NCI-H2029 treated with DMSO at 0.1 percent for 48 hours (cell line): ENCODE measurements around the gene AMY1A.
"Not testable (repeated sequence)": the region's sequence is repeated elsewhere in the genome, so short reads cannot be mapped to it uniquely, and the experiment has no call there.

Experiments
- DNase-seq: peaks from one replicate; lab custom pipeline; 2025; lab: John Stamatoyannopoulos, UW

The AMY1A gene

DNA sequence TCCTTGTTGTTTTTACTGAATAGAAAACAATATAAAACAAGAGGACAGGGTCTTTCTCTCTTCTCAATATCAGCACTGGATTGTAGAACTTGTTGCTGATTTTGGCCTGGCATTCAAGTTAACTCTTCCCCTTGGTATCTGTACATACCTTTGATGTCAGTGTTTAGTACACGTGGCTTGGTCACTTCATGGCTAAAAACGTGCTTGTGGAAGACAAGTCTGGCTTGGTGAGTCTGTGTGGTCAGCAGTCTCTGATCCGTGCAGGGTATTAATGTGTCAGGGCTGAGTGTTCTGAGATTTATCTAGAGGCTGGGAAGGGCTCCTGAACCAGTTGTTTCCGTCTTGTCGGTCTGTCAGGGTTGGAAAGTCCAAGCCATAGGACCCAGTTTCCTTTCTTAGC, at the start of gene AMY1A:
Gene AMY1A, plus strand, starts transcription at position 301 of the 400 bp plus-strand sequence. CDS start 571 bp downstream, outside the sequence.
- DNase-seq: not testable (repeated sequence)

DNA sequence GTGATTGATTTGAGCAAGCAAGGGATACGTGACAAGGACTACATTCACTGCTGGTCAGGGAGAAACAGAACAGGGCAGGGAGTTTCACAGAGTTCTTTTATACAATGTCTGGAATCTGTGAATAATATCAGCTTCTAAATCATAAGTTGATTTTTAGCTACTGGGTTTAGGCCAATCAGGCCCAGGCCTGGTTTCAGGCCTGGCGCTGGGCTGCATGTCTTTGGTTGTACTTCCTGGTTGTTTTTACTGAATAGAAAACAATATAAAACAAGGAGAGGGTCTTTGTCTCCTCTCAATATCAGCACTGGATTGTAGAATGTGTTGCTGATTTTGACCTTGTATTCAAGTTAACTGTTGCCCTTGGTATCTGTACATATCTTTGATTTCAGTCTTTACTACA, 39.2 kb upstream of the AMY1A start:
- DNase-seq: no peak

DNA sequence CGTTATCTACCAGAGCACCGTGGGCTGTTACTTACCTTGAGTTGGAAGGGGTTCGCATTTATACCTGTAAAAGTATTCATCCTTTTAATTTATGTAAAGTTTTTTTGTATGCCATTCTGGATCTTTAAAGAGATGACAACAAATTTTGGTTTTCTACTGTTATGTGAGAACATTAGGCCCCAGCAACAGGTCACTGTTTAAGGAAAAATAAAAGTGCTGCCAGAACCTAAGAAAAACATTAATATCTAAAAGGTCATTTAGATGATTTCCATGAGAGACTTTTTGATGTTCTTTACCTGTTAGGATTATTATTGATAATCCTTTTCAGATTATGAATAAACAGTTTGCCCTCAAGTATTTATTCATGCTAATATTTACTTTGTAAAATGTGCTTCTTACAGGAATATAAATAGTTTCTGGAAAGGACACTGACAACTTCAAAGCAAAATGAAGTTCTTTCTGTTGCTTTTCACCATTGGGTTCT, 38.5 kb upstream of the AMY1A start, which contains the start of gene AMY2A:
Gene AMY2A, plus strand, starts transcription at position 434 of the 484 bp plus-strand sequence. Its CDS starts 14 bp downstream, at position 448.
- DNase-seq: not testable (repeated sequence)

DNA sequence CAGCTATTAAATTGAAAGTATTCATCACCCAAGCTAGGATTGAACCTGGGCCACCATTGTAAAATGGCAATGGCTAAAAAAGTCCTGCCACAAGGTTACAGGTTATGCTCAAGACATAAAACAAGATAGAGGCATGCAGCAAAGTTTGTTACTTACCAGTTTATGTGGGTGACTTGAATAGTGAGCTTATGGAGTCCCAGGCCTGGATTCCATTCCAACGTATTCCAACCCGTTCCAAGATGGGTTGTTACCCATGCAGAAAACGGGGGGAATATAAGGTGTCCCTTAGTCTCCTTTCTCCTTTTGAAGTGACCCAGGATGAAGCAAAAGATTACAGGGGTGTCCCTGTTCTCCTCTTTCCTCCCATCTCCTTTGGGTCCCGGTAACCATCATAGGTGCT, 28.1 kb upstream of the AMY1A start:
- not testable (repeated sequence) for DNase-seq

DNA sequence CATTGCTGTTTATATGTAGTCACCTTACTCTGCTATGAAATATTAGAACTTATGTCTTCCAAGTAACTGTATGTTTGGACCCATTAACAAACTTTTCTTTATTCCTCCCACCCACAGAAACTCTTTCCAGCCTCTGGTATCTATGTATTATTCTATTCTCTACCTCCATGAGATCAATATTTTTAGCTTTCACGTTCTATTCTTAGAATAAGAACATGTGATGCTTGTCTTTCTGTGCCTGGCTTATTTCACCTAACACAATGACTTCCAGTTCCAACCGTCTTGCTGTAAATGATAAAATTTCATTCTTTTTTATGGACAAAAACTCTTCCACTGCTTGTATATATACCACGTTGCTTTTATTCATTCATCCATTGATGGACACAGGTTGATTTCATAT, 14.4 kb upstream of the AMY1A start:
- not testable (repeated sequence) for DNase-seq

DNA sequence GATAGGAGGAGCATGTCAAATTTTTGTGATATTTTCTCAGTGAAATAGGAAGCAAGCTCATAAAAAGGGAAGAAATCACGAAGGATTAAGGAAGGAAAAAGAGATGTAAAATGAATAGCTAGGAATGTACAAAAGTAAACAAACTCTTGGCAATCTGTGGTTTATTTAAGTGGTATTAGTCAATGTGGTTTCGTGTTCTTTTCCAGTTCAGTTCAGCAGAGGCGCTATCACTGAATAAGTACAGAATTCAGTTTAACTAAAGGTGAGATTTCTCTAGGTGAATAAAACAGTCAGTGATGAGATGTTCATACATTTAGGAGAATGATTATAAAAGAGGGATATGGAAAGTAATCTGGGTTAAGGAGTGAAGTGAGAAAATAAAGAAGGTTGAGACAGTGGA, 11.7 kb upstream of the AMY1A start:
- not testable (repeated sequence) for DNase-seq

DNA sequence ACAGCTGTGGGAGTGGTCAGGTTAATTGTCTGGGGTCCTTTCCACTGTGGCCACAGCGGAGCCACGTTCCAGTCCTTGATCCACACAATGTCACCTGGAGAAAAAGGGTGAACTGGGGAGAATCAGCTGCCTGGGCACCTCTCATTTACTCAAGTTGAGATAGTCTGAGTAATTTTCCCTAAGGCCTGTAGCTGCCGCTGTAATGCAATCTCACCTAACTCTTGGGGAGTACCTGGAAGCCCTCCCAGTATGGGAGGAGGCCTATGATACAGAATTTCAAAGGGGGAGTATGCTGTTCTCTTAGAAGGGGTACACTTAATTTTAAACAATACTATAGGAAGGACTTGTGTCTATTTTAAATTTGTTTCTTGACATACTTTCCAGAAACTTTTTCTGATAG, 5.3 kb upstream of the AMY1A start:
- DNase-seq: not testable (repeated sequence)

DNA sequence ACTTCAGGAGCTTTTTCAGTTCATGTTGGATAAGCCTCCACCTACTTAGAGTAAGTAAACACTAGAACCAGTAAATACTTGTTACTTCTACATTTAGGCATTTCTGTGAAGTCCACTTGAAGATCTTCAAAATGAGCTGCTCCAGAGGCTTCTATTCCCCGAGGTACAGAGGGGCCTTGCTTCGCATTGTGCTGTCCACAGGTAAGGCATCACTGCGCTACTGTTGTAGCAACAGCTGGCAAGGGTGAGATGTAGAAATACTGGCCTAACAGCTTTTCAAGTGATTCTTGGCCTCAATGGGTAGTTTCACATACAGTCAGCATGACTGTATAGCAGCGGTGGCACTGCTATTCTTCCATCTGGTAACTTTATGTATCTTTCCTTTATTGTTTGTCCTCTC, 4.7 kb upstream of the AMY1A start:
- DNase-seq: not testable (repeated sequence)

DNA sequence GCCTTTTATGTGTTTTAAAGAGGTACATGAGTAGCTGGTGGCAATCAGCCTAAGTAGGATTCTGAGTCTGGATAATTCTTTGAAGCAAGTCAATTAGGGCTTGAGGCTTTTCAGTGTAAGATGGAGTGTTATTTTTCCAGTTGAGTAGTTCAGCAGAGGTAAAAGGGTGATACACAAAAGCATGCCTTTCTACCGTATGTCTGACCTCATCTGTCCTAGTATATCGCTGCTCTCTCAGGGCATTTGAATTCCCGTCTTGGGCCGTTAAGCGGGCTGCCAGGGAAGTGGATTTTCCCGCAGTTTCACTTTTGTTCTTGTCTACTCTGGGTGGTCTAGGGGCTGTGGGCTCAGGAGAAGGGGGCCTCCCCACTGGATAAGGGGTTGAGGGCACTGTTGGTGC, 1.4 kb upstream of the AMY1A start:
- not testable (repeated sequence) for DNase-seq

DNA sequence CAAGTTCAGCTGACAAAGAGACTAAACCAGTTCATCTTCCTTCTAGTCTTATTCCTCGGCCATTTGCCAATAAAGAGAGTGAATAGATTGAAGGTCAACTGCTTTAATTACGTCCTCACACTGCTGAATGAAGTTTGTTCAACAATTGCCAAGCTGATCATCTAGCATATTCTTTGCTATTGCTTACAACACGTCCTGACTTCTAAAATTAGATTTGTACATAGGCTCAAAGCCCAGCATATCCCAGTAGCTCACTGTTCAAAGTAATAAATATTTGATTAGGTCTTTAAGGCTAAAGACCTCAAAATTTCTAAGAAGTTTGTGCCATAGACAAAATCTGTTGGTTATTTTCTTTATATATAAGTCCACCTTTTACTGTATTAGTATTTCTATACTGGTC, 20.8 kb downstream of the AMY1A start:
- not testable (repeated sequence) for DNase-seq

DNA sequence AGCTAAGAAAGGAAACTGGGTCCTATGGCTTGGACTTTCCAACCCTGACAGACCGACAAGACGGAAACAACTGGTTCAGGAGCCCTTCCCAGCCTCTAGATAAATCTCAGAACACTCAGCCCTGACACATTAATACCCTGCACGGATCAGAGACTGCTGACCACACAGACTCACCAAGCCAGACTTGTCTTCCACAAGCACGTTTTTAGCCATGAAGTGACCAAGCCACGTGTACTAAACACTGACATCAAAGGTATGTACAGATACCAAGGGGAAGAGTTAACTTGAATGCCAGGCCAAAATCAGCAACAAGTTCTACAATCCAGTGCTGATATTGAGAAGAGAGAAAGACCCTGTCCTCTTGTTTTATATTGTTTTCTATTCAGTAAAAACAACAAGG, 40.5 kb downstream of the AMY1A start, which contains the start of gene AMY1B:
Gene AMY1B, minus strand, starts transcription at position 101 of the 400 bp plus-strand sequence. CDS start 571 bp downstream, outside the sequence.
- DNase-seq: not testable (repeated sequence)

DNA sequence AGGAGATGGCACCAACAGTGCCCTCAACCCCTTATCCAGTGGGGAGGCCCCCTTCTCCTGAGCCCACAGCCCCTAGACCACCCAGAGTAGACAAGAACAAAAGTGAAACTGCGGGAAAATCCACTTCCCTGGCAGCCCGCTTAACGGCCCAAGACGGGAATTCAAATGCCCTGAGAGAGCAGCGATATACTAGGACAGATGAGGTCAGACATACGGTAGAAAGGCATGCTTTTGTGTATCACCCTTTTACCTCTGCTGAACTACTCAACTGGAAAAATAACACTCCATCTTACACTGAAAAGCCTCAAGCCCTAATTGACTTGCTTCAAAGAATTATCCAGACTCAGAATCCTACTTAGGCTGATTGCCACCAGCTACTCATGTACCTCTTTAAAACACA, 41.9 kb downstream of the AMY1A start:
- DNase-seq: not testable (repeated sequence)

DNA sequence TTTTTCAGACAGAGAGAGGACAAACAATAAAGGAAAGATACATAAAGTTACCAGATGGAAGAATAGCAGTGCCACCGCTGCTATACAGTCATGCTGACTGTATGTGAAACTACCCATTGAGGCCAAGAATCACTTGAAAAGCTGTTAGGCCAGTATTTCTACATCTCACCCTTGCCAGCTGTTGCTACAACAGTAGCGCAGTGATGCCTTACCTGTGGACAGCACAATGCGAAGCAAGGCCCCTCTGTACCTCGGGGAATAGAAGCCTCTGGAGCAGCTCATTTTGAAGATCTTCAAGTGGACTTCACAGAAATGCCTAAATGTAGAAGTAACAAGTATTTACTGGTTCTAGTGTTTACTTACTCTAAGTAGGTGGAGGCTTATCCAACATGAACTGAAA, 45.1 kb downstream of the AMY1A start:
- DNase-seq: not testable (repeated sequence)

DNA sequence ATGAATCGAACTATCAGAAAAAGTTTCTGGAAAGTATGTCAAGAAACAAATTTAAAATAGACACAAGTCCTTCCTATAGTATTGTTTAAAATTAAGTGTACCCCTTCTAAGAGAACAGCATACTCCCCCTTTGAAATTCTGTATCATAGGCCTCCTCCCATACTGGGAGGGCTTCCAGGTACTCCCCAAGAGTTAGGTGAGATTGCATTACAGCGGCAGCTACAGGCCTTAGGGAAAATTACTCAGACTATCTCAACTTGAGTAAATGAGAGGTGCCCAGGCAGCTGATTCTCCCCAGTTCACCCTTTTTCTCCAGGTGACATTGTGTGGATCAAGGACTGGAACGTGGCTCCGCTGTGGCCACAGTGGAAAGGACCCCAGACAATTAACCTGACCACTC, 45.7 kb downstream of the AMY1A start:
- not testable (repeated sequence) for DNase-seq

DNA sequence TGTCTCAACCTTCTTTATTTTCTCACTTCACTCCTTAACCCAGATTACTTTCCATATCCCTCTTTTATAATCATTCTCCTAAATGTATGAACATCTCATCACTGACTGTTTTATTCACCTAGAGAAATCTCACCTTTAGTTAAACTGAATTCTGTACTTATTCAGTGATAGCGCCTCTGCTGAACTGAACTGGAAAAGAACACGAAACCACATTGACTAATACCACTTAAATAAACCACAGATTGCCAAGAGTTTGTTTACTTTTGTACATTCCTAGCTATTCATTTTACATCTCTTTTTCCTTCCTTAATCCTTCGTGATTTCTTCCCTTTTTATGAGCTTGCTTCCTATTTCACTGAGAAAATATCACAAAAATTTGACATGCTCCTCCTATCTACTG, 52.1 kb downstream of the AMY1A start:
- DNase-seq: not testable (repeated sequence)

DNA sequence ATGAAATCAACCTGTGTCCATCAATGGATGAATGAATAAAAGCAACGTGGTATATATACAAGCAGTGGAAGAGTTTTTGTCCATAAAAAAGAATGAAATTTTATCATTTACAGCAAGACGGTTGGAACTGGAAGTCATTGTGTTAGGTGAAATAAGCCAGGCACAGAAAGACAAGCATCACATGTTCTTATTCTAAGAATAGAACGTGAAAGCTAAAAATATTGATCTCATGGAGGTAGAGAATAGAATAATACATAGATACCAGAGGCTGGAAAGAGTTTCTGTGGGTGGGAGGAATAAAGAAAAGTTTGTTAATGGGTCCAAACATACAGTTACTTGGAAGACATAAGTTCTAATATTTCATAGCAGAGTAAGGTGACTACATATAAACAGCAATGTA, 54.8 kb downstream of the AMY1A start:
- DNase-seq: not testable (repeated sequence)
